GM12865 (cell line): ENCODE measurements around the gene MCTS1.

Experiments
- DNase-seq: peaks from one replicate; pipeline ENCODE4 v3.0.0; 2010; ENCODE audit warnings: low read depth
- H3K4me3 ChIP-seq: 2 replicates; pipeline ENCODE4 v1.5.1; 2011; ENCODE audit warnings: mild to moderate bottlenecking, low read depth, low read length, control low read depth
- CTCF ChIP-seq: IDR thresholded peaks from 2 replicates; pipeline ENCODE4 v1.5.1; 2011; ENCODE audit warnings: low read length, control low read depth, low read depth, inconsistent platforms; ENCODE audit not compliant: insufficient read depth; ENCODE audit errors: missing control alignments

Gene MCTS1

DNA sequence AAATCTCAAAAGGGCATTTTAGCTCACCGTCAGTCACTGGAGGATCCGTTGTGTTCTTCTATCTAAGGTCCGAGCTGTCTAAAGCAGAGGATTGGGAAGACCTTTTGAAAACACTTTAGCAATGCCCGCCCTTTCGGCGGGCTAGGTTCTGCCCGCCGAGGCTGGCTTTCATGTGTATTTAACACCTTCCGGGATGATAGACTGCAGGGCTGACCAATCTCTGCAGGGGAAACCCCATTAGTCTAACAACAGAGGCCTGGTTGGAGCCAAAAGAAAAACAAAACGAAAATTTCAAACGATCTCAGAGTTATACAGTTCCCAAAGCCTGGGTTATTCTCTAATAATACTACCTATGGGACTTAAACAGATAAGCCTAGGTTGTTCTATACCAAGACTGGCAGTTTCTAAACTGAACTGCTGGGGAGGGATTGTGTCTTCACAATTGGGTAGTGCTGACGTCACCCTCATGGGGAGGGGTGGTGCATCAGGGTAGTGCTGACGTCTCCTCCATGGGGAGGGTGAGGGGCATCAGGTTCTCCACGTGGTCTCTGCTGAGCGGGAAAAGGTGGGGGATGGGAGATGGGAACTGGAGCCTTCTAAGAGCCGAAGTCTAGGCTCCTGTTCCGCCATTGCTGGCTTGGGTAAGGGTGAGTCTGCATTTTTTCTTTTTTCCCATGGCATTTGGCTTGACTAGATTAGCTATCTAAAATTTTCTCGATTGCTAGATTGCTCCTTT lies 28.4 kb upstream of the MCTS1 start:
- H3K4me3 ChIP-seq, result no peak overlapping the region
- DNase-seq, result no peak
- no peak for TF ChIP-seq CTCF

DNA sequence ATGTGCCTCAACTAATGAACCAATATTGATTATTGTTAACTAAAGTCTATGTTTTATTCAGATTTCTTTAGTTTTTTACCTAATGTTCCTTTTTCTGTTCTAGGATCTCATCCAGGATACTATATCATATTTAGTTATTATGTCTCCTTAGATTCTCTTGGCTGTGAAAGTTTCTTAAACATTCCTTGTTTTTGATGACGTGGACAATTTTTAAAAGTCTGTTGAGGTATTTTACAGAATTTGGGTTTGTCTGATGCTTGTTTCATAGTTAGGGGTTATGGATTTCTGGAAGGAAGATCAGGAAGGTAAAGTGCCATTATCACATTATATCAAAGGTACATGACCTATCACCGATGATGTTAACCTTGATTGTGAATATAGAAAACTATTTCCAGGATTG lies 18.2 kb upstream of the MCTS1 start:
- TF ChIP-seq CTCF, result no peak
- H3K4me3 ChIP-seq, result no peak overlapping the region
- no peak for DNase-seq

DNA sequence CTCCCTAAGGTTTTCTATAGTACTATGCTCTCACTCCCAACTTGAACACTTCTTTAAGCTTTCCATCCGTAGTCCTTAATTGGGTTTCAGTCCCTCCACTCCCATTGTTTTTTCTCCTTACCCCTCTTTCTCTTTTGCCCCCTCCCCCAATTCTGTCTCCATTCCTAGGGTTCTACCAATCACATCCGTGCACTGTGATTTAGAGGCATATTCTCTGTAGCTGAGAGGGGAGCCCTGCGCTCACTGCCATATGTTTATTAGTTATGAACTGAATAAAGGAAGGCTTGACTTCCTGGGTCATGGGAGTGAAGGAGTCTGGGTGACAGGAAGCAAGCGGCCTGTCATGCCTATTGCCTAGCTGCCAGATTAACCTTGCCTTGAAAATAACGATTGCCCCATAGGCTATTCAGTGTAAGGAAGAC lies 471 bp downstream of the MCTS1 start:
- TF ChIP-seq CTCF, result no peak
- H3K4me3 ChIP-seq, result peak overlapping the region; percentile 93
- peak; percentile 65 for DNase-seq

GRCh38 chrX:120612086-120612485 lies 8.2 kb downstream of the MCTS1 start:
- no peak for TF ChIP-seq CTCF

DNA sequence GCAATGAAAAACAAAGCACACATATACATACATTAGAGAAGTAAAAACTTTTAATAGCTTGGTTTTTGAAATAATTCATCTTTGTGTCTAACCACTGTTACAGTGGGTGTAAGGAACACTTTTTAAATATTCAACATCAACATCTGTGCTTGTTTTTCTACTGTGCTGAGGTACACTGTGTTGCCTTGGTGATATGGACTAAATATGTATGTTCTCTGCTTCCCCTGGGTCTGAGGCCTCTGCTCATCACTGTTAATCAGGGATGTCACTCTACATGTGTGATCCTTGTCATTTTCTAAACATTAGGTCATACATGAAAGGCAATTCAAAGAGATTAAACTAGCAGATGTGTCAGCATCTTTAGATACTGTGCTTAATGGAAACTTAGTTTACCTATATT lies 10.9 kb downstream of the MCTS1 start:
- no peak for DNase-seq
- H3K4me3 ChIP-seq, result no peak overlapping the region
- no peak for TF ChIP-seq CTCF

More at GRCh38 chrX:120612086-120612485, 8.2 kb downstream of the MCTS1 start:
- H3K4me3 ChIP-seq, result no peak overlapping the region
- no peak for DNase-seq

GRCh38 chrX:120617996-120618630 lies 14.2 kb downstream of the MCTS1 start:
- no peak overlapping the region for H3K4me3 ChIP-seq
- DNase-seq, result peak; percentile 16
- no peak for TF ChIP-seq CTCF
